ENCODE data around the gene HIC2.
A peak's percentile ranks its signal among the peaks of the same experiment; 100 is the strongest.
"Not testable (repeated sequence)": the region's sequence is repeated elsewhere in the genome, so short reads cannot be mapped to it uniquely, and the experiment has no call there.

Gene HIC2

GRCh38 chr22:21467337-21468193 lies 50.4 kb downstream of the HIC2 start, which contains the start of gene TMEM191C:
Gene TMEM191C, plus strand, starts transcription at chr22:21467387. Its CDS starts 73 bp downstream, at chr22:21467460.
- no CpG with 5 or more reads among the region's 74 CpGs for WGBS
- not testable (repeated sequence) for H3K4ac ChIP-seq (ENCODE audit: low read depth in 1 of 2, low read length in 2 of 2); H3K36me3 ChIP-seq (ENCODE audit: control insufficient read depth in 1 of 2, insufficient read depth in 2 of 2, low read depth in 1 of 2, low read length in 2 of 2); H3K23ac ChIP-seq (ENCODE audit: low read length in 2 of 2); H4K91ac ChIP-seq (ENCODE audit: low read length); H3K9me3 ChIP-seq (ENCODE audit: control insufficient read depth, low read length); H4K8ac ChIP-seq (ENCODE audit: low read length); H3K9ac ChIP-seq (ENCODE audit: low read length); H2AFZ ChIP-seq (ENCODE audit: low read depth, low read length); DNase-seq; H2BK15ac ChIP-seq (ENCODE audit: low read depth, poor library complexity, severe bottlenecking); H2BK12ac ChIP-seq (ENCODE audit: low read length in 2 of 2); H3K14ac ChIP-seq (ENCODE audit: low read length in 2 of 2); H2BK120ac ChIP-seq (ENCODE audit: low read depth, low read length); H3K4me1 ChIP-seq (ENCODE audit: control insufficient read depth, insufficient read depth, low read depth, low read length); H3K27me3 ChIP-seq (ENCODE audit: control insufficient read depth in 1 of 2, insufficient read depth in 1 of 2, low read length in 2 of 2); H3K27ac ChIP-seq (ENCODE audit: low read length, poor library complexity, severe bottlenecking); H2BK5ac ChIP-seq (ENCODE audit: low read depth, low read length, poor library complexity, severe bottlenecking); H2AK5ac ChIP-seq (ENCODE audit: low read length, severe bottlenecking); H3K18ac ChIP-seq (ENCODE audit: low read depth in 1 of 2, low read length in 2 of 2); H3K79me1 ChIP-seq (replicated peaks; ENCODE audit: low read length, poor library complexity, severe bottlenecking)
- H3K4me2 ChIP-seq (ENCODE audit: low read length, poor library complexity, severe bottlenecking), result peak within 1 kb of the TSS; percentile 17
- H3K4me3 ChIP-seq (ENCODE audit: insufficient read depth in 1 of 2, low read depth in 1 of 2, low read length in 2 of 2), result peak within 1 kb of the TSS in 1 of 2 experiments; percentile 61

GRCh38 chr22:21468194-21469096 lies 51.3 kb downstream of the HIC2 start:
- not testable (repeated sequence) for H2BK5ac ChIP-seq (ENCODE audit: low read depth, low read length, poor library complexity, severe bottlenecking); H3K9me3 ChIP-seq (ENCODE audit: control insufficient read depth, low read length); H3K4ac ChIP-seq (ENCODE audit: low read depth in 1 of 2, low read length in 2 of 2); H3K4me1 ChIP-seq (ENCODE audit: control insufficient read depth, insufficient read depth, low read depth, low read length); H2AFZ ChIP-seq (ENCODE audit: low read depth, low read length); H2AK5ac ChIP-seq (ENCODE audit: low read length, severe bottlenecking); H3K79me1 ChIP-seq (replicated peaks; ENCODE audit: low read length, poor library complexity, severe bottlenecking); H3K27ac ChIP-seq (ENCODE audit: low read length, poor library complexity, severe bottlenecking); H3K18ac ChIP-seq (ENCODE audit: low read depth in 1 of 2, low read length in 2 of 2); H2BK12ac ChIP-seq (ENCODE audit: low read length in 2 of 2); H3K9ac ChIP-seq (ENCODE audit: low read length); H2BK120ac ChIP-seq (ENCODE audit: low read depth, low read length); H4K91ac ChIP-seq (ENCODE audit: low read length); H3K27me3 ChIP-seq (ENCODE audit: control insufficient read depth in 1 of 2, insufficient read depth in 1 of 2, low read length in 2 of 2); H3K14ac ChIP-seq (ENCODE audit: low read length in 2 of 2); H3K36me3 ChIP-seq (ENCODE audit: control insufficient read depth in 1 of 2, insufficient read depth in 2 of 2, low read depth in 1 of 2, low read length in 2 of 2); H4K8ac ChIP-seq (ENCODE audit: low read length); H2BK15ac ChIP-seq (ENCODE audit: low read depth, poor library complexity, severe bottlenecking); H3K23ac ChIP-seq (ENCODE audit: low read length in 2 of 2)
- Histone ChIP-seq H3K4me2 (ENCODE audit: low read length, poor library complexity, severe bottlenecking) (peak overlapping the region; percentile 17), H3K4me3 (ENCODE audit: insufficient read depth in 1 of 2, low read depth in 1 of 2, low read length in 2 of 2) (peak overlapping the region in 1 of 2 experiments; percentile 61)
- DNase-seq, result peak; percentile 87
- WGBS, result 0% methylated on average over 1 of the region's 60 CpGs

GRCh38 chr22:21469097-21469994 lies 52.2 kb downstream of the HIC2 start:
- 20% methylated on average over 1 of the region's 87 CpGs for WGBS
- H3K36me3 ChIP-seq (ENCODE audit: control insufficient read depth in 1 of 2, insufficient read depth in 2 of 2, low read depth in 1 of 2, low read length in 2 of 2); H3K18ac ChIP-seq (ENCODE audit: low read depth in 1 of 2, low read length in 2 of 2); H3K23ac ChIP-seq (ENCODE audit: low read length in 2 of 2); H2AFZ ChIP-seq (ENCODE audit: low read depth, low read length); H2BK12ac ChIP-seq (ENCODE audit: low read length in 2 of 2); H2AK5ac ChIP-seq (ENCODE audit: low read length, severe bottlenecking); H3K27ac ChIP-seq (ENCODE audit: low read length, poor library complexity, severe bottlenecking); H4K8ac ChIP-seq (ENCODE audit: low read length); H3K14ac ChIP-seq (ENCODE audit: low read length in 2 of 2); H2BK5ac ChIP-seq (ENCODE audit: low read depth, low read length, poor library complexity, severe bottlenecking); DNase-seq; H3K79me1 ChIP-seq (replicated peaks; ENCODE audit: low read length, poor library complexity, severe bottlenecking); H4K91ac ChIP-seq (ENCODE audit: low read length); H3K27me3 ChIP-seq (ENCODE audit: control insufficient read depth in 1 of 2, insufficient read depth in 1 of 2, low read length in 2 of 2); H3K4ac ChIP-seq (ENCODE audit: low read depth in 1 of 2, low read length in 2 of 2); H3K9me3 ChIP-seq (ENCODE audit: control insufficient read depth, low read length); H3K4me1 ChIP-seq (ENCODE audit: control insufficient read depth, insufficient read depth, low read depth, low read length); H2BK15ac ChIP-seq (ENCODE audit: low read depth, poor library complexity, severe bottlenecking); H3K9ac ChIP-seq (ENCODE audit: low read length); H3K4me3 ChIP-seq (ENCODE audit: insufficient read depth in 1 of 2, low read depth in 1 of 2, low read length in 2 of 2); H3K4me2 ChIP-seq (ENCODE audit: low read length, poor library complexity, severe bottlenecking); H2BK120ac ChIP-seq (ENCODE audit: low read depth, low read length): not testable (repeated sequence)

Data from mesenchymal stem cell (in vitro differentiated cells and primary cell).